IPS DF 4.7 (cell line): ENCODE data around the gene PIH1D1.
"Not testable (repeated sequence)": the region's sequence is repeated elsewhere in the genome, so short reads cannot be mapped to it uniquely, and the experiment has no call there.

Experiments used
- DNase-seq: peaks from one replicate; pipeline ENCODE4 v3.0.0-alpha.2; 2013; ENCODE audit warnings: low spot score; ENCODE audit errors: extremely low read depth

Gene PIH1D1

GRCh38 chr19:49456326-49456725, 4.7 kb upstream of the PIH1D1 start:
- no peak for DNase-seq

- DNase-seq, result no peak
These were observed 4.2 kb upstream of the PIH1D1 start for GRCh38 chr19:49455773-49456172.

- DNase-seq, result no peak
These were observed 2.2 kb upstream of the PIH1D1 start for GRCh38 chr19:49453757-49454240.

GRCh38 chr19:49453013-49453756, 1.6 kb upstream of the PIH1D1 start, which contains the start of gene ALDH16A1:
ALDH16A1 (plus strand) TSS chr19:49453225; CDS start chr19:49453332, 107 bp downstream.
- DNase-seq, result no peak

GRCh38 chr19:49450405-49450804, 1.2 kb downstream of the PIH1D1 start:
- no peak for DNase-seq

GRCh38 chr19:49448432-49448786, 3.2 kb downstream of the PIH1D1 start:
- no peak for DNase-seq

- DNase-seq, result no peak
These were observed 3.9 kb downstream of the PIH1D1 start for GRCh38 chr19:49447485-49448431.

DNA sequence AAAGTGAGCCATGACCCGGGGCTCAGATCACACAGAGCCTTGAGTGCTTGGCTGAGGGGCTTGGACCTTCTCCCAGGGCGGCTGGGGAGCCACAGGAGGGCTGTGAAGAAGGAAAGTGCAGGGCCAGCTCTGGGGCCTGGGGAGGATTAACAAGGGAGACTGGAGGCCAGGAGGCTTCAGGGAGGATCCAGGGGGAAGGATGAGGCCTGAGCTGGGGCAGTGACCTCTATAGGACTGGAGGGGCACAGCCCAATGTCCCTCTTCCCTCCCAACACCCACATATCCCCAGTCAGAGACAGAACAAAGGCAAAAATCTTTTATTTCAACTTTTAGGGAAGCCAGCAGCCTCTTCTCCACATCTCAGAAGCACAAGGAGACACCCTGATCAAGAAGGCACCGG, 5.6 kb downstream of the PIH1D1 start:
- no peak for DNase-seq

- not testable (repeated sequence) for DNase-seq
These were observed 7.4 kb downstream of the PIH1D1 start for GRCh38 chr19:49444100-49444700.

DNA sequence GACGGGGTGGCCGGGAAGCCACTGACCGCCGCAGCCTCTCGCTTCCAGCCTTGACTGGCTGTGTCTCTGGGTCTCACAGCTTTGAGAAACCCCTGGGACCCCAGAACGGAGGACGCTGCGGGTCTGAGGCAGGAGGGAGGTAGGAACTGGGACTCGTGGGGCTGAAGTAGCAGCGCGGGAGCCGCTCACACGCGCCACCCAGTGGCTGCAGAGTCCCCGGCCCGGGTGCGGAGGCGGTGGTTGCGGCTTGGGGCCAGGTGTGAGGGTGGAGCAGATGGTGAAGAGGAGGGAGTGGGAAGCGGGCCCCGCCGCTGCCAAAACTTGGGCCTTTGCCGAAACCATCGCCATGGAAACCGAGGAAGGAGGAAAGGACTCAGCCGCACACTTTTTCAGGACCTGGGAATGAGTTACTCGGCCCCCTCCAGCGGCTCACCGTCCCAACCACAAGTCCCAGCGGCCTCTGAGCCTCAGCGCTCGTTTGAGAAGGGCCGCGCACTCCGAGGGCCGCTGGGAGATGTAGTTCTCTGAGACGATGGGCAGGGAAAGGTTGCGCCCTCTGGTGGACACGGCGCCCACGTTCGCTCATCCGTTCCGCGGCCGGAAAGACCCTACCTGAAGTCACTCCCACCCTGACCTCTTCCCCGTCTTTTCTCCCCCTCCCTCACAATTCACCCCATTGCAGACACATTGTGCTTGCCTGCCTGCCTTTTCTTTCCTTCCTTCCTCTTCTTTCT, 8.1 kb downstream of the PIH1D1 start:
- no peak for DNase-seq

- no peak for DNase-seq
These were observed 8.7 kb downstream of the PIH1D1 start for GRCh38 chr19:49442771-49443365.

GRCh38 chr19:49442354-49442753, 9.3 kb downstream of the PIH1D1 start:
- no peak for DNase-seq

DNA sequence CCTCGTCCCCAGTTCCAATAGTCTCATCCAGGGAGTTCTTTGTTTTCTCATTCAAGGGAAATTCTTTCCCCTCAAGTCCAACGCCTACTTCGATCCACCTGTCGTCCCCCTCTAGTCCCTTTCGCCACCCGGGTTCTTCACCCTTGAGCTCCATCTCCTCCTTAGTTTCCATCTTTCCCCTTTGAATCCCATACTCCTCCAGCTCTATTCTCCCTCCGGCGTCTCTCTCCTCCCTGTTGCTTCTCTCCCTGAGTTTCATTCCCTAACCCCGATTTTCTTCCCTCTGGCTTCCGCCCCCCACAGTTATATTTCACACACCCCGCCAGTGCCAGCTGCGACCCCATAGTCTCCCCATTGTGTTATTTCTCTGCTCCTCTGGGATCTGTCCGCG, 9.7 kb downstream of the PIH1D1 start:
- DNase-seq, result no peak

GRCh38 chr19:49441210-49441959, 10.2 kb downstream of the PIH1D1 start, which contains the start of gene SLC17A7:
SLC17A7 (minus strand) TSS chr19:49441527; CDS start chr19:49441379, 148 bp downstream.
- no peak for DNase-seq

GRCh38 chr19:49440439-49441209, 11.0 kb downstream of the PIH1D1 start:
- no peak for DNase-seq

DNA sequence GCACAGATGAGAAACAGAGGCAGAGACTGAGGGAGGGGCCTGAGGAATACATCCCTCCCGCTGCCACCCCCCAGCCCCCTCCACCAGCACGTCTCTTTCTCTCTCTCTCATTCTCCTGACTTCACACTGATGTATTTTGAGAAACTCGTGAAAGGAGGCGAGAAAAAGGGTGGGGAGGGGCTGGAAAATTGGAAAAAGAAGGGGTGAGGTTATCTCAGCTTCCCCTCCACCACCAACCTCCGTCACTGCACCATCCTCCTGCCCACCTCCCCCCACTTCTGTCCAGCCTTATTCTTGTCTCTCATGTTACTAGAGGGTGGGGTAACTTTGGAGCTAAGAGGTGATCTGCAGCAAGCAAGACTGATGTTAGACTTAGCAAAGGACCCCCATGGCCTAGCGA, 11.8 kb downstream of the PIH1D1 start:
- no peak for DNase-seq

DNA sequence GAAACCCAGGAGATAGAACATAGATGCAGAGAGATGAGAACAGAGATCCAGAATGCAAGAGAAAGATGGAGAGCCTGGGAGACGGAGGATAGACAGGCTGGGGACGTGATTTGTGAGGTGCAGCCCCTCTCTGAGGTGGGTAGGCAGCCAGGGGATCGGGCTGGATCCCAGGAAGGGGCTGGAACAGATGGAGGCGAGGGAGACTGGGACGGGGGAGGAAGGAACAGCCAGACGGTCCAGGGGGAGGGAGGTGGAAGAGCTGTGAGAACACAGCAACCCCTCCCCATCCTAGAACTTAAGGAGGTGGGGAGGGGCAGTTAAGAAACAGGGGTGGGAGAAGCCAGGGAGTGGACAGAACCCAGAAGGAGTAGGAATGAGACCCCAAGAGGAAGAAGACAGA, 13.4 kb downstream of the PIH1D1 start:
- DNase-seq, result no peak

GRCh38 chr19:49437231-49437630, 14.4 kb downstream of the PIH1D1 start:
- no peak for DNase-seq

GRCh38 chr19:49436381-49437017, 15.1 kb downstream of the PIH1D1 start:
- DNase-seq, result no peak
